ENCODE results near the gene QTRT2. TPM values are rescaled to one million over a fixed set of nuclear protein-coding genes. Genes with fewer than 3 reads are reported as not detected.

Gene QTRT2
- total RNA-seq, 1 donor from 2014 or later: 35.9 TPM

DNA sequence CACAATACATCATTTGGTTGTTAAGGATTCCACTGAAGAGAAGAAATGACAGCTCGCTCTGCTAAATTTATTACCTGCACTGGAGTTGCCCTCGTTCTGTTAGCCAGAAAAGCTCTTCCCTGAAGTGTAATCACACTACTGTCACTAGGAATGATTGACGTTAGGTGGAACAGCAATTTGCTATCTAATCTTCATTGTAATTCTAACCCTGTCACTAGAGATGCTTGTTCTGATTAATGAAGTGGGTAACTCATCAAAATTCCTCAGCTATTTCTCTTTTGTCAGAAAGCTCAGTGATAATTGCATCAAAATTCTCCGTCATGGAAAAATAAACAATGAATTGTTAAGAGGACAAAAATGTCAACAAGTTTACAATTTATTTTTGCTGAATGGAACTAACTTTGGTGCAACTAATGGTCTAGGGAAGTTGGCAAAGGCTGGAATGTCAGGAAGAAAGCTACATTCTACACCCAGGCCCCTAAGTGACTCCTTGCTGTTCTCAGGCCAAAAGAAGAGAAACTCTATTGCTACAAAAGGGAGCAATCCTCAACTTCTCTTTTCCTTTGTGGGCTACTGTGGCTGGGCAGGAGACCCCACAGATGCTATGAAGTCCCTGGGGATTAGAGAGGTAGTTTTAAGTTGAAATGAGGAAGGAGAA is 34.3 kb upstream of the QTRT2 start:
- Mint-ChIP-seq H3K27ac (peak overlapping the region; percentile 62), H3K27me3 (no peaks in the 10 kb centered on the region), H3K4me3 (ENCODE audit: low read depth) (peak overlapping the region; percentile 27), H3K36me3 (ENCODE audit: insufficient read depth) (peaks cover 6% of the 10 kb centered on the region), H3K9me3 (ENCODE audit: low read depth) (peaks cover 3% of the 10 kb centered on the region), H3K4me1 (ENCODE audit: low read depth) (peaks cover 20% of the 10 kb centered on the region)
- TF ChIP-seq, protein P1, sequence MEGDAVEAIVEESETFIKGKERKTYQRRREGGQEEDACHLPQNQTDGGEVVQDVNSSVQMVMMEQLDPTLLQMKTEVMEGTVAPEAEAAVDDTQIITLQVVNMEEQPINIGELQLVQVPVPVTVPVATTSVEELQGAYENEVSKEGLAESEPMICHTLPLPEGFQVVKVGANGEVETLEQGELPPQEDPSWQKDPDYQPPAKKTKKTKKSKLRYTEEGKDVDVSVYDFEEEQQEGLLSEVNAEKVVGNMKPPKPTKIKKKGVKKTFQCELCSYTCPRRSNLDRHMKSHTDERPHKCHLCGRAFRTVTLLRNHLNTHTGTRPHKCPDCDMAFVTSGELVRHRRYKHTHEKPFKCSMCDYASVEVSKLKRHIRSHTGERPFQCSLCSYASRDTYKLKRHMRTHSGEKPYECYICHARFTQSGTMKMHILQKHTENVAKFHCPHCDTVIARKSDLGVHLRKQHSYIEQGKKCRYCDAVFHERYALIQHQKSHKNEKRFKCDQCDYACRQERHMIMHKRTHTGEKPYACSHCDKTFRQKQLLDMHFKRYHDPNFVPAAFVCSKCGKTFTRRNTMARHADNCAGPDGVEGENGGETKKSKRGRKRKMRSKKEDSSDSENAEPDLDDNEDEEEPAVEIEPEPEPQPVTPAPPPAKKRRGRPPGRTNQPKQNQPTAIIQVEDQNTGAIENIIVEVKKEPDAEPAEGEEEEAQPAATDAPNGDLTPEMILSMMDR (IDR thresholded peaks at IDR 0.05; ENCODE audit: unreplicated experiment): no peak
- DNase-seq (ENCODE audit: low spot score, unreplicated experiment): no peak

DNA sequence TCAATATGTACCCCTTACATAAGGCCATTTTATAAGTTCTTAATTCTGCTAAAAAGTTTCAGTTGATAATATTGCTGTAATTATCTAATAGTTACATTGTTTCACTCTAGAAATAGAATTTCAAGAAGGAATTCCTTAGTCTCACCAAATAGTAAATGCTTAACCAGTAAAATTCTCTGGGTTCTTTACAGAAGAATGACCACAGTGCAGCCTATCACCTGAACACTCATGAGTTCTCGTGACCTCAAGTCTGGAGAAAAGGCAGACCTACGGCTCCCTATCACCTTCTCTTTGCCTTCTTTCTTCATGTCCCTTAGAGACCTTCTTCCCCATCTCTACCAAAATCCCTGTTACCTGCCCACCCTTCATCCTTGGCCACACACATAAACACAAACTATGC is 31.1 kb upstream of the QTRT2 start:
- no peak overlapping the region for H3K27ac Mint-ChIP-seq
- H3K36me3 Mint-ChIP-seq (ENCODE audit: insufficient read depth): peaks cover 9% of the 10 kb centered on the region
- H3K4me1 Mint-ChIP-seq (ENCODE audit: low read depth): peaks cover 18% of the 10 kb centered on the region

DNA sequence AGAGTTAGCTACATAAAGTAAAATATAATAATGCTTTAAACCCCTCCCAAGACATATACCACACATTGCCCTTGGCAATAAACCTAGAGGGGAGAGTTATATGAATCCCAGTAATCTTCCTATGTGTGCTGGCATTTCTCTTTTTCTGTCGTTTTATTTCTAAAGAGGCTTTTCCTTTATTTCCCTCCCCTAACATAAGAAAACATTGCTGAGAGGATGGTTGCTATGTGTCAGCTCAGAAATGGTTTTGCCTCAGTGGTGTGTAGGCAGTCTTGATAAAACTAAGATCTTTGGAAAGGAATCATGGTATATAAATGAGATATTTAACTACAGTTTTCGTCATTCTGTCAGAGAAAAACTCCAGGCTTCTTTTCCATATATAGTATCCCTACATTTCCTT is 30.2 kb upstream of the QTRT2 start:
- DNase-seq (ENCODE audit: low spot score, unreplicated experiment): no peak
- no peaks in the 10 kb centered on the region for H3K27me3 Mint-ChIP-seq
- TF ChIP-seq, protein P1 (IDR thresholded peaks at IDR 0.05; ENCODE audit: unreplicated experiment): no peak
- H3K27ac Mint-ChIP-seq: no peak overlapping the region
- peaks cover 10% of the 10 kb centered on the region for H3K36me3 Mint-ChIP-seq (ENCODE audit: insufficient read depth)
- H3K4me1 Mint-ChIP-seq (ENCODE audit: low read depth): peaks cover 17% of the 10 kb centered on the region
- H3K4me3 Mint-ChIP-seq (ENCODE audit: low read depth): no peak overlapping the region
- peaks cover 3% of the 10 kb centered on the region for H3K9me3 Mint-ChIP-seq (ENCODE audit: low read depth)

More for the DNA sequence above, 31.1 kb upstream of the QTRT2 start:
- TF ChIP-seq, protein P1 (IDR thresholded peaks at IDR 0.05; ENCODE audit: unreplicated experiment): no peak
- Mint-ChIP-seq H3K9me3 (ENCODE audit: low read depth) (peaks cover 3% of the 10 kb centered on the region), H3K27me3 (no peaks in the 10 kb centered on the region), H3K4me3 (ENCODE audit: low read depth) (no peak overlapping the region)
- DNase-seq (ENCODE audit: low spot score, unreplicated experiment): no peak

DNA sequence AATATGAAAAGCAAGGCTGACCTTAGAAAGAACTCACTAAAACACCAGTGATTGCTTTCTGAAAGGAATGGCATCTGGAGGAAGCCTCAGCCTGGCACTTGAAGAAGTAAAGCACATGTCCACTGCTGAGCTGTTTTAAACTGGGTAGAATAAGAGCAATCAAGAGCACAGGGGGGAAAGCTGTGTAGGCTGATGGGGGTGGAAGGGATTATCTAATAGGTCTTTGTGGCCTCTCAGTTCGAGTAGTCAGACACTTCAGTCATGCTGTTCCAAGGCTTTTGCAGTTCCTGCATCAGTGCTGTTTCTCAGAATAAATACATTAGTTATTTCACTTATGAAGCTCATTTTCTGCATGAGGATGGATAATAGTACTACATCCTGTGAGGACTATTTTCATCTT is 22.8 kb upstream of the QTRT2 start:
- H3K27me3 Mint-ChIP-seq: no peaks in the 10 kb centered on the region
- H3K27ac Mint-ChIP-seq: no peak overlapping the region

DNA sequence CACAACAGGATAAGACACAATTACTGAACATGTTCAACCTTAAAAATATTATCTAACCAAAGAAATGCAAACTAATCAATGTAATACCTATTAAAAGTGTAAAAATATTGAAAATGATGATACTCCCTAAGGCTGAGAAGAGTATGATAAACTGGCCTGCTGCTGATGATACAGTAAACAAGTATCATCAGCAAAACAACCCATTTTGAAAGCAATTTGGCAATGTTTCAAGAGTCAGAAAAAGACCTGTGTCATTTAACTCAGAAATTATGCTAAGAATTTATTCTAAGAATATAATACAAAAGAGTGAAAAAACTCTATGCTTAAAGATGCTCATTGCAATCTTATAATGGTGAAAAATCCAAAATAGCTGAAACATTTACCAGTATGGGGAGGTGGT is 22.3 kb upstream of the QTRT2 start:
- TF ChIP-seq, protein P1 (IDR thresholded peaks at IDR 0.05; ENCODE audit: unreplicated experiment): no peak
- no peaks in the 10 kb centered on the region for H3K9me3 Mint-ChIP-seq (ENCODE audit: low read depth)

More for the DNA sequence above, 22.8 kb upstream of the QTRT2 start:
- Mint-ChIP-seq H3K36me3 (ENCODE audit: insufficient read depth) (peaks cover 8% of the 10 kb centered on the region), H3K9me3 (ENCODE audit: low read depth) (no peaks in the 10 kb centered on the region), H3K4me3 (ENCODE audit: low read depth) (no peak overlapping the region), H3K4me1 (ENCODE audit: low read depth) (no peaks in the 10 kb centered on the region)
- DNase-seq (ENCODE audit: low spot score, unreplicated experiment): no peak
- TF ChIP-seq, protein P1 (IDR thresholded peaks at IDR 0.05; ENCODE audit: unreplicated experiment): no peak

More for the DNA sequence above, 22.3 kb upstream of the QTRT2 start:
- Mint-ChIP-seq H3K4me1 (ENCODE audit: low read depth) (no peaks in the 10 kb centered on the region), H3K36me3 (ENCODE audit: insufficient read depth) (peaks cover 5% of the 10 kb centered on the region), H3K4me3 (ENCODE audit: low read depth) (no peak overlapping the region), H3K27ac (no peak overlapping the region), H3K27me3 (no peaks in the 10 kb centered on the region)
- no peak for DNase-seq (ENCODE audit: low spot score, unreplicated experiment)
